Ectodermal cell (in vitro differentiated cells): ENCODE measurements around the gene HS2ST1.
A peak's percentile ranks its signal among the peaks of the same experiment; 100 is the strongest.

ENCODE experiments used
- H3K27ac ChIP-seq: 2 replicates; pipeline ENCODE4 v1.7.0; 2013; ENCODE audit warnings: mild to moderate bottlenecking, low read depth, low read length; ENCODE audit not compliant: insufficient read depth, poor library complexity, severe bottlenecking
- H3K27me3 ChIP-seq: 2 replicates; pipeline ENCODE4 v1.7.0; 2013; ENCODE audit warnings: mild to moderate bottlenecking, low read length; ENCODE audit not compliant: insufficient read depth, control insufficient read depth, poor library complexity, severe bottlenecking
- H3K36me3 ChIP-seq: one replicate; pipeline ENCODE4 v1.7.0; 2013; ENCODE audit warnings: low read length; ENCODE audit not compliant: control insufficient read depth, insufficient read depth
- H3K4me1 ChIP-seq: one replicate; pipeline ENCODE4 v1.7.0; 2013; ENCODE audit warnings: low read length; ENCODE audit not compliant: control insufficient read depth, insufficient read depth
- H3K4me3 ChIP-seq: 2 replicates; pipeline ENCODE4 v1.7.0; 2013; ENCODE audit warnings: low read depth, low read length, control low read depth; ENCODE audit not compliant: insufficient read depth
- H3K9me3 ChIP-seq: 2 replicates; pipeline ENCODE4 v1.7.0; 2013; ENCODE audit warnings: mild to moderate bottlenecking, low read length, moderate library complexity; ENCODE audit not compliant: control insufficient read depth
- WGBS, 2 experiments: methylation state at CpG; one replicate each; pipeline ENCODE4 v1.1.7; 2013; ENCODE audit warnings: missing lambda C conversion rate in 2 of 2; 5-methylcytosine and 5-hydroxymethylcytosine counted together

Gene HS2ST1

GRCh38 chr1:87150143-87150542, 235.7 kb downstream of the HS2ST1 start:
- Histone ChIP-seq H3K4me3 (no peak overlapping the region), H3K27me3 (no peaks in the 10 kb centered on the region), H3K36me3 (no peaks in the 10 kb centered on the region), H3K9me3 (no peaks in the 10 kb centered on the region), H3K4me1 (peaks cover 13% of the 10 kb centered on the region), H3K27ac (no peak overlapping the region)
- WGBS, 2 experiments = no CpG with 5 or more reads among the region's 1 CpG

DNA sequence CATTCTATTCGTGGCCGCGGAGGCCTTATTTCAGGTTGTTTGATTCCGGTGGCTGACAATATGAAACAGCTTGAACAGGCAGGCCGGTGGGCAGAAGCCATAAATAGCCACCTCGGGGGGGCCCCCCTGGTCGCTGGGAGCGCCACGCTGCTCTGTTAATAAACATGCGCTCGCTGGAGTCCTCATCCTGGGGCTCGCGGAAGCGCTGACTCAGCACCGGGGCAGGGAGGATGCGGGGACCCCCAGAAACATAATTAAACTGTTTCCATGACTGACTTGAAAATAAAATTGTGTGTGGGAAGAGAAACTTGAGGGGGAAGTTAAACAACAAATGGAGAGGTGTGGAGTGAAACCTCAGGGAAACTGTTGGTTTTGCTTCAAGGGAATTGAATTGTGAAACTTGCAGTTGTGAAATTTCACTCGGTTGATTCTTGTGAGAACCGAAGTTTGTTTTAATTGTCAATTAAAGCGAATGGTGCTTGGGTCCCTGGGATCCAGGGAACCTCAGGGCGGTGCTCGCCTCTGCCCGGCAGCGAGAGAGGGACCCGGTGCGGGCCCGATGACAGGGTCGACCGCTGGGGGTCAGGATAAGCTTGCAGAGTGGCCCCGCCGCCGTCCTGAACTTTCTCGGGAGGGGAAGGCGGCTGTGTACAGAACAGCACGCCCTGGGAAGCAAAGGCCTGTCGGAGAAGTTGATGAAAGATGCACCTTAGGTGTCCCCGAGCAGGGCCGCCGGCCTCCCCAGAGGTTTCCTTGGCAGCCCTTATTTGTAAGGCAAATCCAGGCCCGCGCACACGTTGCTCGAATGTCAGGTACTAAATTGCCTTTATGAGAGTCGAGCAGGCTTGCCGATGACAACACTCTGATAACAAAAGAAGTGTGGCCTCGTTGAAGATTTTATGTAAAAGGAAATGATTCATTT, 237.3 kb downstream of the HS2ST1 start:
- H3K4me3 ChIP-seq = peak overlapping the region; percentile 2
- H3K27ac ChIP-seq = no peak overlapping the region
- no peaks in the 10 kb centered on the region for H3K27me3 ChIP-seq
- no peaks in the 10 kb centered on the region for H3K9me3 ChIP-seq
- no peaks in the 10 kb centered on the region for H3K36me3 ChIP-seq
- WGBS, 2 experiments = 12 to 14% methylated on average over 45 of the region's 45 CpGs
- peaks cover 13% of the 10 kb centered on the region for H3K4me1 ChIP-seq

- no peaks in the 10 kb centered on the region for H3K27me3 ChIP-seq
- H3K4me1 ChIP-seq = peaks cover 9% of the 10 kb centered on the region
- 88 to 90% methylated on average over 9 of the region's 9 CpGs for WGBS, 2 experiments
- no peak overlapping the region for H3K27ac ChIP-seq
- no peaks in the 10 kb centered on the region for H3K9me3 ChIP-seq
- no peaks in the 10 kb centered on the region for H3K36me3 ChIP-seq
- H3K4me3 ChIP-seq = no peak overlapping the region
Measured at GRCh38 chr1:87154384-87154783, 239.9 kb downstream of the HS2ST1 start.

GRCh38 chr1:87155170-87155569, 240.7 kb downstream of the HS2ST1 start:
- WGBS, 2 experiments = 85 to 86% methylated on average over 6 of the region's 6 CpGs
- H3K9me3 ChIP-seq = no peaks in the 10 kb centered on the region
- peak overlapping the region; percentile 30 for H3K27ac ChIP-seq
- no peak overlapping the region for H3K4me3 ChIP-seq
- no peaks in the 10 kb centered on the region for H3K27me3 ChIP-seq
- H3K4me1 ChIP-seq = peaks cover 6% of the 10 kb centered on the region
- H3K36me3 ChIP-seq = no peaks in the 10 kb centered on the region

DNA sequence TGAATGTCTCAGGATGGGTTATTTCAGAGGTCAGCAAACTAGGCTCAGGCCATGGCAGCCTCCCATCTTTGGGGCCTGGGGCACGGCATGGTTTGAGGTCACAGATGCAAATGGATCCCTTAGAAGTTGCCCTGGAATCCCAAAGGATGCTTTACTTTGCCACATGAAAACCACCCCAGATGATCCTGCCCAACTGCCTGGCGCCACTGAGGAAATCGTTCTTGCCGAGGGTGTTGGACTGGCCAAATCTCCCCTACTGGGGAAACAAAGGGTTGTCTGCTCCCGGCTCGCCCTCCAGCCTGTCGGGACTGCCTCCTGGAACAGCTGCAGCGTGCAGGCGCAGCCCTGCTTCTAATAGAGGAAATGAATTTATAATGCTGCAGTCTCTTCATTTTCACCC, 241.2 kb downstream of the HS2ST1 start:
- Histone ChIP-seq H3K27ac (peak overlapping the region; percentile 30), H3K4me1 (peaks cover 6% of the 10 kb centered on the region), H3K27me3 (no peaks in the 10 kb centered on the region), H3K4me3 (no peak overlapping the region), H3K9me3 (no peaks in the 10 kb centered on the region), H3K36me3 (no peaks in the 10 kb centered on the region)
- 88 to 93% methylated on average over 9 of the region's 9 CpGs for WGBS, 2 experiments

- WGBS, 2 experiments = 93 to 96% methylated on average over 6 of the region's 6 CpGs
- H3K27ac ChIP-seq = no peak overlapping the region
- no peaks in the 10 kb centered on the region for H3K9me3 ChIP-seq
Measured at GRCh38 chr1:87156124-87156523, 241.7 kb downstream of the HS2ST1 start.

GRCh38 chr1:87159378-87159915, 245.0 kb downstream of the HS2ST1 start:
- H3K9me3 ChIP-seq = no peaks in the 10 kb centered on the region
- H3K4me1 ChIP-seq = no peaks in the 10 kb centered on the region
- H3K27ac ChIP-seq = no peak overlapping the region
- H3K36me3 ChIP-seq = no peaks in the 10 kb centered on the region
- H3K4me3 ChIP-seq = no peak overlapping the region
- H3K27me3 ChIP-seq = no peaks in the 10 kb centered on the region
- 94 to 96% methylated on average over 6 of the region's 6 CpGs for WGBS, 2 experiments

More at GRCh38 chr1:87156124-87156523, 241.7 kb downstream of the HS2ST1 start:
- H3K36me3 ChIP-seq = no peaks in the 10 kb centered on the region
- H3K4me1 ChIP-seq = peaks cover 6% of the 10 kb centered on the region
- H3K27me3 ChIP-seq = no peaks in the 10 kb centered on the region
- no peak overlapping the region for H3K4me3 ChIP-seq
